ENCODE measurements around the gene DNMBP.

Gene DNMBP

GRCh38 chr10:99981581-99982199, 28.1 kb downstream of the DNMBP start:
- no peak for TF ChIP-seq CTCF (conservative IDR thresholded peaks at IDR 0.05)
- no peak overlapping the region for H3K27ac ChIP-seq

- H3K27ac ChIP-seq = no peak overlapping the region
- no peak for TF ChIP-seq CTCF (conservative IDR thresholded peaks at IDR 0.05)
Observed at GRCh38 chr10:99979066-99979685, 30.6 kb downstream of the DNMBP start.

- no peak overlapping the region for H3K27ac ChIP-seq
- TF ChIP-seq CTCF (conservative IDR thresholded peaks at IDR 0.05) = no peak
Observed at GRCh38 chr10:99977916-99978315, 31.8 kb downstream of the DNMBP start.

- no peak for TF ChIP-seq CTCF (conservative IDR thresholded peaks at IDR 0.05)
- no peak overlapping the region for H3K27ac ChIP-seq
Observed at GRCh38 chr10:99976886-99977665, 32.7 kb downstream of the DNMBP start.

GRCh38 chr10:99975942-99976809, 33.6 kb downstream of the DNMBP start:
- no peak overlapping the region for H3K27ac ChIP-seq
- no peak for TF ChIP-seq CTCF (conservative IDR thresholded peaks at IDR 0.05)

GRCh38 chr10:99975106-99975829, 34.5 kb downstream of the DNMBP start:
- TF ChIP-seq CTCF (conservative IDR thresholded peaks at IDR 0.05) = no peak

More at GRCh38 chr10:99975106-99975829, 34.5 kb downstream of the DNMBP start:
- no peak overlapping the region for H3K27ac ChIP-seq
